ENCODE data around the gene FAM221A.
"Not testable (repeated sequence)": the region's sequence is repeated elsewhere in the genome, so short reads cannot be mapped to it uniquely, and the experiment has no call there.

Gene FAM221A

DNA sequence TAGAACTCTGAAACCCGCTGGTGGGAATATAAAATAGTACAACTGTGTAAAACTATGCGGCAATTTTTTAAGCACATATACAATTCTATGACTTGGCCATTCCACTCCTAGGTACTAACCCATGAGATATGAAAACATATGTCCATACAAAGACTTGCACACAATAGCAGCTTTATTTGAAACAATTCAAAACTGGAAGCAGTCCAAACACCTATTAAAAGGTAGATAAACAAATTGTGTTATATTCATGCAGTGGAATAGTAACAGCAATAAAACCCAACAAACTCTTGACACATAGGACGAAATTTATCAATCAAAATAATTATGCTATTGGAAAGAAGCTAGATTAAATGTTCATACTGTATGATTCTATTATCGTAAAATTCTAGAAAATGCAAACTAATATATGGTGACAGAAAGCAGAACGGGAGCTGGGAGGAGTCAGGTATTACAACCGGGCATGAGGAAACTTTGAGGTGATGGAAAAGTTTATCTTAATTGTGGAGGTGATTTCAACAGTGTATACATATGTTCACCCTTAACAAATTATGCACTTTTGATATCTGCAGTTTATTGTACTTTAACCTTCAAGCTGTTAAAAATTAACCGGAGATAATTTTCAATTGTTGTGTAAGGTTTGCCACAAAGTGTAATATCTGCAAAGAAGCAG is 29.2 kb downstream of the FAM221A start:
- no peak for DNase-seq (ENCODE audit: low read depth, low spot score)

DNA sequence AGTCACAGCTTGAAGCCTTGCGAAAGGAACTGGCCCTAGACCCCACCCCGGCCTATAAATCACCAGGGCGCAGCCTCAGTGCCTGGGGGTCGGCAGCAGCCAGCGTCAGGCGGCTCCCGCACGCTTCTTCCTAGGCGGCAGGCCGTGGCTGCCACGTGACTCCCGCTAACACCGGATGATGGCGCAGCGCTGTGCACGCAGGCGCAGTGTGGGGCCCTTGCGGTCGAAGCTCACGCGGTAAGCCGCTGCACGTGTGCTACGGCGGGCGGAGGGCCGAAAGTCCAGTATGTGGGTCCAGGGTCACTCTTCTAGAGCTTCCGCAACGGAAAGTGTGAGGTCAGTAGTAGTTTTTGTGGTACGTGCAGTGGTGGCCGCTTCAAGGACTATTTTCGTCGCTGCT is 30.0 kb downstream of the FAM221A start, which contains the start of gene STK31:
TSS of gene STK31 (plus strand) at position 220 of the 400 bp plus-strand sequence. CDS start at position 287, 67 bp downstream.
- DNase-seq (ENCODE audit: low read depth, low spot score) = no peak

DNA sequence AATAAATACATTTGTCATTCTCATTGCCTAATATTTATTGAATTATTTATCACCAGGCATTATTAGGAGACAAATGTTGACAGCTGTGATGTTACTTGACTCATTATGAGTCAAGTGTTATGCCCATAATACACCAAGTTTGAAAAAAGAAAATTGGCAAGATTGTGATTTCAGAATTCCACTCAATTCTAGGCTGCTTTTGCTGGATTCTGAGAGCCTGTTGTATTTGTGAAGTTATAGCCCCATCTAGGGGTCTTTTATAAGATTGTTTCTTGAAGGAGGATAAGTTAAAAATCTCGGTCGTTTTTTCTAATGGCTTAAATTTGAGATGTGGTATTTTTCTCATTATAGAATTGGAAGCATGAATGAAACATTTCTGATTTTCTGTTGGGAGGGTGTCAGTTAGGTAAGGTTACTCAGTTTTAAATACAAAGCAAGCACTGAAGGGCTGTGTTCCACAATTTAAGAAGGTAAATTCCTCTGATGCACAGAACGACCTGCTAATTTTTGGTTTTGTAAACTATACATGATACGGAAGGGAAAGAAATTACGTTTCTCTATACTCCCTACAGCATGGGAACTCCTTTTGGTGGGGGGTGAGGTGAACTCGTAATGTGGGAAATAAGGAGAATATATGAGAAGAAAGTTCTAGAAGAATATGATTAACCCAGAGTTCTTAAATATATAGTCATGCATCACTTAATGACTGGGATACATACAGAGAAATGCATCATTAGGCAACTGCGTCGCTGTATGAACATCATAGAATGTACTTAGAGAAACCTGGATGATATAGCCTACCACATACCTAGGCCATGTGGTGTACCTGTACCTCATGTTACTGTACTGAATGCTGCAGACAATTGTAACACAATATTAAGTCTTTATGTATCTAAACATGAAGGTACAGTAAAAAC is 32.6 kb downstream of the FAM221A start:
- DNase-seq (ENCODE audit: low read depth, low spot score) = peak; percentile 29

DNA sequence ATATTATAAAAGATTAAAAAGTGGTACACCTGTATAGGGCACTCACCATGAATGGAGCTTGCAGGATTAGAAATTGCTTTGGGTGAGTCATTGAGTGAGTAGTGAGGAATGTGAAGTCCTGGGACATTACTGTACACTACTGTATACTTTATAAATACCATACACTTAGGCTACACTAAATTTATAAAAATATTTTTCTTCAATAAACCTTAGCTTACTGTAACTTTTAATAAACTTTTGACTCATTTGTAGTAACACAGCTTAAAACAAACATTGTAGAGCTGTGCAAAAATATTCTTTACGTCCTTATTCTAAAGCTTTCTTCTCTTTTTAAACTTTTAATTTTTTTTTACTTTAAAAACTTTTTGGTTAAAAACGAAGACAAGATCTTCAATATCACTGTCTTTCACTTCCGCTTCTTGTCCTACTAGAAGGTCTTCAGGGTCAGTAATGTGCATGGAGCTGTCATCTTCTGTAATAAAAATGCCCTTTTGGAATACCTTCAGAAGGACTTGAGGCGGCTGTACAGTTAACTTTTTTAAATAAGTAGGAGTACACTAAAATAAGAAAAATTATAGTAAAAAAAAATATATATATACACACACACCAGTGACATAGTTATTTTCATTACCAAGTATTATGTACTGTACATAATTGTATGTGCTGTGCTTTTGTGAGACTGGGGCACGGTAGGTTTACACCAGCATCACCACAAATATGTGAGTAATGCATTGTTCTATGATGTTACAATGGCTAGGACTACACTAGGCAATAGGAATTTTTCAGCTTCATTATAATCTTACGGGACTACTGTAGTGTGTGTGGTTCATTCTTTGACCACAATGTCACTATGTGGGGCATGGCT is 33.5 kb downstream of the FAM221A start:
- no peak for DNase-seq (ENCODE audit: low read depth, low spot score)

DNA sequence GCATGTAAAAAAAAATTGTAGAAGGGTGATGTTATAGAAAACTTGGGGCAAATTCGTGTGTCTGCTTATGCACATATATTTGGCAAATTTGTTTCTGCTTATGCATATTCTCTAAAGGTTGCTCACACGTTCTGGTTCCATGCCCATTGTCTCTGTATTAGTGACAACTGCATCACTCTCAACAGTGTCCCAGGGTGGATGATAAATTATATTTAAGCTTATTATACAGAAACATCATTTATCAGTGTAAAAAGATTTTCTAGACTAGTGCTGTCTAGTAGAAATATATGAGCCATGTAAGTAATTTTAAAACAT is 34.1 kb downstream of the FAM221A start:
- DNase-seq (ENCODE audit: low read depth, low spot score) = no peak

DNA sequence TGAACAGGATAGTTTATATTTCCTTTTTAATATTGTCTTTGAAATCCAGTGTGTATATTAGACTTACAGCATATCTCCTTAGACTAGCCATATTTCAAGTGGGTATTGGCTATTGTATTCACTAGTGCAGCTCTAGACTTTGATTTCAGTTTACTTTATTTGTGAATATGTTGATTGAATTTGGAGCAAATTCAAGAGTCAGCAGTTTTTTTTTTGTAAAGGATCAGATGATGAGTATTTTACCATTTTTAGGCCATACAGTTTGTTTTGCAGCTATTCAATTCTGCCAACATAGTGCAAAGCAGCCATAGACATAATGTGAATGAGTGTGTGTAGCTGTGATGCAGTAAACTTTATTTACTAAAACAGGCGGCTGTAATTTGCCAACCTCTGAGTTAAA is 34.6 kb downstream of the FAM221A start:
- DNase-seq (ENCODE audit: low read depth, low spot score) = no peak

DNA sequence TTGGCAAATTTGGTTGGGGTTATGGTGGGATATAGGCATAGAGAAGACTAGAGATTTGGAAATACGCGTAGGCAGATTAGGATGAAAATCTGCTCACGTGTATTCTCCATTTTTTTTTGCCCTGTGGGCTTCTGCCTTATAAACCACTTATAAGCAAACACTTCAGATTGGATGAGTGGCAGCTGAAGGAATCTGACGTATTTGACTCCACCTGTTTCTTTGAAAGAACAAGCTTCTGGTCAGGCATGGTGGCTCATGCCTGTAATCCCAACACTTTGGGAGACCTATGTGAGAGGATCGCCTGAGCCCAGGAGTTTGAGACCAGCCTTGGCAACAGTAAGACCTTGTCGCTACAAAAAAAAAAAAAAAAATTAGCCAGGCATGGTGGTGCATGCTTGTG is 35.1 kb downstream of the FAM221A start:
- no peak for DNase-seq (ENCODE audit: low read depth, low spot score)

DNA sequence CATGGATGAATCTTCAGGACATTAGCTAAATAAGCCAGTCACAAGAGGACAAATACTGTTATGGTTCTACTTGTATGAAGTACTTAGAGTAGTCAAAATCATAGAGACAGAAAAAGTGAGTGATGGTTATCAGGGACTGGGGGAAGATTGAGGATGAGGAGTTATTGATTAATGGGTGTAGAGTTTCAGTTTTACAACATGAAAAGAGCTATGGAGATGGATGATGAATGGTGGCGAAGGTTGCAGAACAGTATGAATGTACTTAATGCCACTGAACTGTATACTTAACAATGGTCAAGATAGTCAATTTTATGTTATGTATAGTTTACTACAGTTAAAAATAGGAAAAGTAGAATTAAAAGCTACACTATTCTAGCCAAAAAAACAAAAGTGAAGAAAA is 37.8 kb downstream of the FAM221A start:
- no peak for DNase-seq (ENCODE audit: low read depth, low spot score)

DNA sequence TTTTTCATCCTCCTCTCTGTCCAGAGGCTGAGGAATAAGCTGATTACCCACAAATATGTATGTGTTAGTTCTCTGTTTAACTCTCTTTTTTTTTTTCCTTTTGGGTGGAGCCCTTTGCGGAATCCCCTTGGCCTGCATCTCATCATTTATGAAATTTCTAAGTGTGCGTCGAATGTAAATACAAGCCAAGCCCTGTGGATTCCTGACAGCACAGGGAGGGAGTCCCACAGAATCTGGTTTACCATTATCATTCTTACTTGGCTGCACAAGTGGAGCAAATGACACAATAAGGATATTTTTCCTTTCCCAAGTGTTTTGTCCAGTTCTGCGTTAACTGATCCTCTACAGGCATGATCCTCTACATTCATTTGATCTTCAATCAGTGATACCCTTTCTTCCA is 41.5 kb downstream of the FAM221A start:
- no peak for DNase-seq (ENCODE audit: low read depth, low spot score)

DNA sequence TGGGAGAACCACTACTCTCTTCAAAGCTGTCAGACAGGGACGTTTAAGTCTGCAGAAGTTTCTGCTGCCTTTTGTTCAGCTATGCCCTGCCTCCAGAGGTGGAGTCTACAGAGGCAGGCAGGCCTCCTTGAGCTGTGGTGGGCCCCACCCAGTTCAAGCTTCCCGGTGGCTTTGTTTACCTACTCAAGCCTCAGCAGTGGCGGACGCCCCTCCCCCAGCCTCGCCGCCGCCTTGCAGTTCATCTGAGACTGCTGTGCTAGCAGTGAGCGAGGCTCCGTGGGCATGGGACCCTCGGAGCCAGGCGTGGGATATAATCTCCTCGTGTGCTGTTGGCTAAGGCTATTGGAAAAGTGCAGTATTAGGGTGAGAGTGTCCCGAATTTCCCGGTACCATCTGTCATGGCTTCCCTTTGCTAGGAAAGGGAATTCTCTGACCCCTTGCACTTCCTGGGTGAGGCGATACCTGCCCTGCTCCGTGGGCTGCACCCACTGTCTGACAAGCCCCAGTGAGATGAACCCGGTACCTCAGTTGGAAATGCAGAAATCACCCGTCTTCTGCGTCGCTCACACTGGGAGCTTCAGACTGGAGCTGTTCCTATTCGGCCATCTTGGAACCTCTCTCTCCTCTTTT is 42.7 kb downstream of the FAM221A start:
- not testable (repeated sequence) for DNase-seq (ENCODE audit: low read depth, low spot score)

DNA sequence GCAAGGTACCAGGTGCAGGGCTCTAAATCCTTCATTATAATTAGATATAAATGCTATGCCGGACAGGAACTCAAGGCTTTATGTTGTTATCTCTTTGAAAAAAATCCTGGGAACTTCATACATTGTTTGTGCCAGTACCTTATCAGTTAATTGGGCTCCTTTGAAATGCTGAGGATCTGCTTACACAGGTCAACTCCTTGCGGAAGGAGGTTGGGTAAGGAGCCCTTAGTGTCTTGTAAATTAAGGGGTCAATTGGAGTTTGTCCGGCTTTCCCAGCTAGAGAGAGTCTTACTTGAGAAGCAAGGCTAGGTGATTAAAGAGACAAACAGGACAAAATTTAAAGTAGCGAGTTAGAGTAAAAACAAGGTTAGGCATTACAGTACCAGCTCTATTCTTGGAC is 44.1 kb downstream of the FAM221A start:
- not testable (repeated sequence) for DNase-seq (ENCODE audit: low read depth, low spot score)

DNA sequence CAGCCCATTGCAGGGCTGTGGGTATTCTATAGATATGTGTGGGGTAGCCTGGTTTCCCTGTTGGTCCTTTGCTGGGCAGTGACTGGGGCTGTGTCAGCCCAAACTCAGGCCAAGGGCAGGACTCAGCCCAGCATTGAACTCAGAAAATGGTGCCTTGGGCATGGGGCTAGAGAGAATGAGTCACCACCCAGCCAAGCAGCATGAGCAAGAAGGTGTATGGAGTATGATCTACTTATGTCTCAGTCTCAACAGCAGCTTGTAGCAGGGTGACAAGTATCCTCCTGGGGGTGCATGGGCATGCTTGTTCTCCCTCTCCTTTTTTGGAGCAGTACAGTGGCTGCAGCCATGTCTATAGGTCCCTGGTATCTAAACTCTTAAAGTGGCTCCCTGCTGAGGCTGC is 62.1 kb downstream of the FAM221A start:
- DNase-seq (ENCODE audit: low read depth, low spot score) = no peak

DNA sequence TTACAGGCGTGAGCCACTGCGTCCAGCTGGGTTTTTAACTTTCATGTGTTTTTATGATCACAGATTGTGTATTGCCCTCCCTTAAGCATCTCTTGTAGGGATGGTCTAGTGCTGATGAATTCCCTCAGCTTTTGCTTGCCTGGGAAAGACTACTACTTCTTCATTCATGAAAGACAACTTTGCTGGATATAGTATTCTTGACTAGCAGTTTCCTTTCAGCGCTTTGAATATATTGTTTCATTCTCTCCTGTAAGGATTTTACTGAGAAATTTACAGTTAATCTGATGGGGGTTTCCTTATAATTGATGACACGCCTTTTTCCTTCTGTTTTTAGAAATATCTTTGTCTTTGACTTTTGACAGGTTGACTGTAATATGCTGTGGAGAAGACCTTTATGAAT is 63.2 kb downstream of the FAM221A start:
- DNase-seq (ENCODE audit: low read depth, low spot score) = no peak

DNA sequence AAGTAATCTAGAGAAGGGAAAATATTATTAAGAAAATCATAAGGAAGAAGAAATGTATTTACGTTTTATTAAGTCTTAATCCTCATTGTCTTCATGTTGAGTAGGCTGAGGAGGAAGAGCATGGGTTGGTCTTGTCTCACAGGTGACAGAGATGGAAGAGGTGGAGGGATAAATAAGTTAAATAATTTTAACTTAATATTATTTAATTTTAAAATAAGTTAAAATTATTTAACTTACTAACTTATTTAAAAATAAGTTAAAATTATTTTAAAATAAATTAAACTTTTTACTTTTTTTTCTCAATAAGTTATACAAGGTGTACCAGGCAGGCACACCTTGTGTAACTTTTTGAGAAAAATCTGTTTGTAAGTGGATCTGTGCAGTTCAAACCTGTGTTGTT is 66.6 kb downstream of the FAM221A start:
- no peak for DNase-seq (ENCODE audit: low read depth, low spot score)

DNA sequence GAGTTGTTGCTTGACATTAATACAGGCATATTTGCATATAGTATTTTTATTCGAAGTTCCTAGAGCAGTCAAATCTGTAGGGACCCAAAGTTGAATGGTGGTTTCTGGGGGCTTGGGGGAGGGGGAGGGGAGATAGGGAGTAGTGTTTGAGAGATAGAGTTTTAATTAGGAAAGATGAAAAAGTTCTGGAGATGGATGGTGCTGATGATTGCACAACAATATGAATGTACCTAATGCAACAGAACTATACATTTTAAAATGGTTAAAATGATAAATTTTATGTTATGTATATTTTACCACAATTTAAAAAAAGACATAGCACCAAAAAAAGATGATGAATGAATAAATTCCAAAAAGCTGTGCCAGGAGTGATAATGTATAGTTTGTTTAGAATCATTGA is 71.9 kb downstream of the FAM221A start:
- DNase-seq (ENCODE audit: low read depth, low spot score) = no peak
